H9 (cell line): ENCODE data around the gene WFIKKN2. TPM values are rescaled to one million over a fixed set of nuclear protein-coding genes. Genes with fewer than 3 reads are reported as not detected.

Experiments used
- DNase-seq: peaks from one replicate; pipeline ENCODE4 v3.0.0-alpha.2; 2017
- H2AFZ ChIP-seq: one replicate; pipeline ENCODE4 v1.6.1; 2013; ENCODE audit warnings: mild to moderate bottlenecking, low read length, control low read depth, moderate library complexity
- H2AK5ac ChIP-seq: 2 replicates; pipeline ENCODE4 v1.6.1; 2013; ENCODE audit warnings: low read length, control low read depth, mixed read lengths; ENCODE audit not compliant: insufficient read length
- H2BK120ac ChIP-seq: one replicate; pipeline ENCODE4 v1.6.1; 2013; ENCODE audit warnings: low read depth, mild to moderate bottlenecking, low read length, control low read depth, inconsistent platforms; ENCODE audit not compliant: poor library complexity, severe bottlenecking
- H2BK12ac ChIP-seq: 2 replicates; pipeline ENCODE4 v1.6.1; 2013; ENCODE audit warnings: low read length, control low read depth, mixed read lengths, low read depth; ENCODE audit not compliant: insufficient read length
- H2BK15ac ChIP-seq: 2 replicates; pipeline ENCODE4 v1.6.1; 2013; ENCODE audit warnings: low read depth, low read length, control low read depth
- H2BK20ac ChIP-seq: one replicate; pipeline ENCODE4 v1.6.1; 2013; ENCODE audit warnings: low read depth, mild to moderate bottlenecking, low read length, control low read depth, inconsistent platforms; ENCODE audit not compliant: poor library complexity, severe bottlenecking
- H2BK5ac ChIP-seq: 2 replicates; pipeline ENCODE4 v1.6.1; 2013; ENCODE audit warnings: low read length, control low read depth, mixed read lengths; ENCODE audit not compliant: insufficient read length
- H3K14ac ChIP-seq: 2 replicates; pipeline ENCODE4 v1.6.1; 2013; ENCODE audit warnings: low read length, control low read depth; ENCODE audit not compliant: insufficient read depth
- H3K18ac ChIP-seq: 2 replicates; pipeline ENCODE4 v1.6.1; 2013; ENCODE audit warnings: low read depth, mild to moderate bottlenecking, mixed read lengths, low read length, control low read depth; ENCODE audit not compliant: insufficient read length
- H3K23ac ChIP-seq: 2 replicates; pipeline ENCODE4 v1.6.1; 2013; ENCODE audit warnings: low read length, control low read depth, mixed read lengths, low read depth; ENCODE audit not compliant: insufficient read length
- H3K23me2 ChIP-seq: 2 replicates; pipeline ENCODE4 v1.6.1; 2013; ENCODE audit warnings: low read depth, mild to moderate bottlenecking, mixed read lengths, low read length, control low read depth; ENCODE audit not compliant: insufficient read length, poor library complexity, severe bottlenecking
- H3K27ac ChIP-seq: 2 replicates; pipeline ENCODE4 v1.5.1; 2013; ENCODE audit warnings: low read length, control low read depth, mixed read lengths, low read depth; ENCODE audit not compliant: insufficient read length
- H3K27me3 ChIP-seq: 2 replicates; pipeline ENCODE4 v1.6.1; 2013; ENCODE audit warnings: low read length, control low read depth, inconsistent platforms; ENCODE audit not compliant: insufficient read depth
- H3K4ac ChIP-seq: 2 replicates; pipeline ENCODE4 v1.6.1; 2013; ENCODE audit warnings: low read depth, mild to moderate bottlenecking, control low read depth, inconsistent platforms, low read length, moderate library complexity
- H3K4me1 ChIP-seq: 2 replicates; pipeline ENCODE4 v1.6.1; 2013; ENCODE audit warnings: low read length, control low read depth, inconsistent platforms; ENCODE audit not compliant: insufficient read depth
- H3K4me2 ChIP-seq: 2 replicates; pipeline ENCODE4 v1.6.1; 2013; ENCODE audit warnings: low read length, control low read depth, mixed read lengths; ENCODE audit not compliant: insufficient read length, insufficient read depth
- H3K56ac ChIP-seq: 2 replicates; pipeline ENCODE4 v1.6.1; 2013; ENCODE audit warnings: low read depth, mild to moderate bottlenecking, mixed read lengths, low read length, control low read depth; ENCODE audit not compliant: insufficient read length
- H3K79me1 ChIP-seq: 2 replicates; pipeline ENCODE4 v1.6.1; 2013; ENCODE audit warnings: low read depth, mild to moderate bottlenecking, moderate library complexity, low read length, control low read depth, inconsistent platforms; ENCODE audit not compliant: insufficient read depth, poor library complexity, severe bottlenecking
- H3K79me2 ChIP-seq: 2 replicates; pipeline ENCODE4 v1.6.1; 2013; ENCODE audit warnings: low read length, control low read depth, inconsistent platforms; ENCODE audit not compliant: insufficient read depth
- H3K9ac ChIP-seq: 2 replicates; pipeline ENCODE4 v1.6.1; 2013; ENCODE audit warnings: low read length, control low read depth, mixed read lengths; ENCODE audit not compliant: insufficient read length; ENCODE audit errors: extremely low read depth
- H3K9me3 ChIP-seq: one replicate; pipeline ENCODE4 v1.6.1; 2013; ENCODE audit warnings: low read depth, low read length, inconsistent platforms; ENCODE audit not compliant: control insufficient read depth
- H3T11ph ChIP-seq: one replicate; pipeline ENCODE4 v1.6.1; 2013; ENCODE audit warnings: mild to moderate bottlenecking, low read length, control low read depth, inconsistent platforms
- H4K20me1 ChIP-seq: one replicate; pipeline ENCODE4 v1.6.1; 2013; ENCODE audit not compliant: control insufficient read depth, insufficient read length, insufficient read depth
- H4K5ac ChIP-seq: 2 replicates; pipeline ENCODE4 v1.6.1; 2013; ENCODE audit warnings: low read depth, mild to moderate bottlenecking, mixed read lengths, low read length, control low read depth; ENCODE audit not compliant: insufficient read length
- H4K8ac ChIP-seq: replicated peaks from 2 replicates; pipeline ENCODE4 v1.6.1; 2013; ENCODE audit warnings: low read length, control low read depth, mixed read lengths, low read depth; ENCODE audit not compliant: insufficient read length
- H4K91ac ChIP-seq: 2 replicates; pipeline ENCODE4 v1.6.1; 2013; ENCODE audit warnings: low read depth, mild to moderate bottlenecking, moderate library complexity, mixed read lengths, low read length, control low read depth; ENCODE audit not compliant: insufficient read length
- H3K27ac Mint-ChIP-seq, 3 experiments: 2 replicates in 2 of 3; 3 replicates in 1 of 3; pipeline ENCODE4 v1.8.0; 2020 to 2021; ENCODE audit warnings: mixed read lengths in 3 of 3, mild to moderate bottlenecking in 1 of 3, moderate library complexity in 1 of 3
- H3K27me3 Mint-ChIP-seq: 2 replicates; pipeline ENCODE4 v1.8.0; 2021; ENCODE audit warnings: low read depth, mild to moderate bottlenecking, moderate library complexity, mixed read lengths
- H3K36me3 Mint-ChIP-seq, 3 experiments: 2 replicates in 2 of 3; 3 replicates in 1 of 3; pipeline ENCODE4 v1.8.0; 2020 to 2021; ENCODE audit warnings: low read depth in 3 of 3, mixed read lengths in 3 of 3; ENCODE audit not compliant: insufficient read depth in 1 of 3
- H3K4me1 Mint-ChIP-seq, 2 experiments: 2 replicates each; pipeline ENCODE4 v1.8.0; 2020; ENCODE audit warnings: mixed read lengths in 2 of 2
- H3K4me3 Mint-ChIP-seq, 2 experiments: 2 replicates in 1 of 2; 3 replicates in 1 of 2; pipeline ENCODE4 v1.8.0; 2020 to 2021; ENCODE audit warnings: mild to moderate bottlenecking in 2 of 2, mixed read lengths in 2 of 2, moderate library complexity in 1 of 2
- H3K9me3 Mint-ChIP-seq, 2 experiments: 2 replicates in 1 of 2; 3 replicates in 1 of 2; pipeline ENCODE4 v1.8.0; 2020; ENCODE audit warnings: mild to moderate bottlenecking in 2 of 2, mixed read lengths in 2 of 2, moderate library complexity in 1 of 2
- CTCF ChIP-seq: fragments of 200-600 bp; sonication (generic); conservative IDR thresholded peaks from 3 replicates; pipeline ENCODE4 v1.8.0; 2021; ENCODE audit warnings: antibody characterized with exemption, mild to moderate bottlenecking
- WGBS: extraction: QIAGEN DNeasy Blood & Tissue Kit; methylation state at CpG from one replicate; pipeline ENCODE4 v1.1.7; 2013; ENCODE audit warnings: missing lambda C conversion rate, low lambda C conversion rate, mixed read lengths; ENCODE audit not compliant: insufficient read length; ENCODE audit errors: extremely low coverage; 5-methylcytosine and 5-hydroxymethylcytosine counted together
- long read RNA-seq: library from polyadenylated mRNA; unstranded; transcript quantifications from one replicate; pipeline ENCODE4 v2.0.0, GENCODE V29; 2020
- total RNA-seq: library from RNA; stranded (reverse); gene quantifications from 2 replicates; pipeline ENCODE4 v1.2.1, GENCODE V29; 2021

WFIKKN2 gene, protein sequence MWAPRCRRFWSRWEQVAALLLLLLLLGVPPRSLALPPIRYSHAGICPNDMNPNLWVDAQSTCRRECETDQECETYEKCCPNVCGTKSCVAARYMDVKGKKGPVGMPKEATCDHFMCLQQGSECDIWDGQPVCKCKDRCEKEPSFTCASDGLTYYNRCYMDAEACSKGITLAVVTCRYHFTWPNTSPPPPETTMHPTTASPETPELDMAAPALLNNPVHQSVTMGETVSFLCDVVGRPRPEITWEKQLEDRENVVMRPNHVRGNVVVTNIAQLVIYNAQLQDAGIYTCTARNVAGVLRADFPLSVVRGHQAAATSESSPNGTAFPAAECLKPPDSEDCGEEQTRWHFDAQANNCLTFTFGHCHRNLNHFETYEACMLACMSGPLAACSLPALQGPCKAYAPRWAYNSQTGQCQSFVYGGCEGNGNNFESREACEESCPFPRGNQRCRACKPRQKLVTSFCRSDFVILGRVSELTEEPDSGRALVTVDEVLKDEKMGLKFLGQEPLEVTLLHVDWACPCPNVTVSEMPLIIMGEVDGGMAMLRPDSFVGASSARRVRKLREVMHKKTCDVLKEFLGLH
- 1.0 and 1.1 TPM in 2 replicates for total RNA-seq
- long read RNA-seq, partial matches to known transcripts: 0 of 2 reads
- long read RNA-seq, other reads (novel, unspliced or antisense): 0 of 2 reads

- Histone ChIP-seq H2BK15ac (no peak within 1 kb of the TSS), H2AK5ac (no peak within 1 kb of the TSS), H4K5ac (no peak within 1 kb of the TSS), H3K4me2 (no peak within 1 kb of the TSS), H4K8ac (no peak within 1 kb of the TSS), H3K23me2 (no peaks in the 10 kb centered on the region), H3K56ac (no peak within 1 kb of the TSS), H3K27me3 (no peaks in the 10 kb centered on the region), H3K18ac (no peak within 1 kb of the TSS), H3K23ac (no peak within 1 kb of the TSS), H4K20me1 (no peaks in the 10 kb centered on the region), H3K14ac (no peak within 1 kb of the TSS), H2BK120ac (no peak within 1 kb of the TSS), H4K91ac (no peak within 1 kb of the TSS), H2AFZ (no peak within 1 kb of the TSS), H2BK5ac (no peak within 1 kb of the TSS), H3K79me1 (no peaks in the 10 kb centered on the region), H3K9me3 (no peaks in the 10 kb centered on the region), H3K4ac (no peak within 1 kb of the TSS), H2BK12ac (no peak within 1 kb of the TSS), H3K27ac (no peak within 1 kb of the TSS), H2BK20ac (no peak within 1 kb of the TSS), H3K79me2 (no peaks in the 10 kb centered on the region), H3K9ac (no peak within 1 kb of the TSS), H3K4me1 (peaks cover 2% of the 10 kb centered on the region; the same call in 1 of the 2 replicates), H3T11ph (no peak within 1 kb of the TSS)
- H3K36me3 Mint-ChIP-seq: no peaks in the 10 kb centered on the region; a peak in 2 of 7 replicates
- peak within 1 kb of the TSS; percentile 49 to 58 (median 51); a peak in 4 of 7 replicates for H3K27ac Mint-ChIP-seq
- H3K9me3 Mint-ChIP-seq: no peaks in the 10 kb centered on the region
- no CpG with 5 or more reads among the region's 39 CpGs for WGBS
- H3K4me1 Mint-ChIP-seq: peaks cover 45 to 71% of the 10 kb centered on the region in 2 experiments
- no peaks in the 10 kb centered on the region for H3K27me3 Mint-ChIP-seq
- no peak for TF ChIP-seq CTCF
- peak within 1 kb of the TSS in 1 of 2 experiments; percentile 13; a peak in 1 of 5 replicates for H3K4me3 Mint-ChIP-seq
- DNase-seq: peak; percentile 34
These were observed at the start of gene WFIKKN2 for GRCh38 chr17:50835301-50836234. Gene WFIKKN2, plus strand, starts transcription at chr17:50835586. Its CDS starts 352 bp downstream, at chr17:50835938.
